NCI-H2196 treated with DMSO at 0.1 percent for 48 hours (cell line): ENCODE measurements around the gene FOXN4.
"Not testable (repeated sequence)": the region's sequence is repeated elsewhere in the genome, so short reads cannot be mapped to it uniquely, and the experiment has no call there.

Experiments
- DNase-seq: peaks from one replicate; lab custom pipeline; 2025; ENCODE audit not compliant: unreplicated experiment; lab: John Stamatoyannopoulos, UW

Gene FOXN4

GRCh38 chr12:109308534-109309380, at the start of gene FOXN4:
TSS of gene FOXN4 (minus strand) at chr12:109309284. CDS start at chr12:109308321, 963 bp downstream.
- peak; percentile 11 for DNase-seq

- DNase-seq = no peak
Measured at GRCh38 chr12:109358154-109358869, 49.2 kb upstream of the FOXN4 start.

GRCh38 chr12:109357032-109357431, 47.9 kb upstream of the FOXN4 start:
- no peak for DNase-seq

- DNase-seq = no peak
Measured at GRCh38 chr12:109356577-109356976, 47.5 kb upstream of the FOXN4 start.

GRCh38 chr12:109352184-109352583, 43.1 kb upstream of the FOXN4 start:
- no peak for DNase-seq

GRCh38 chr12:109347589-109347988, 38.5 kb upstream of the FOXN4 start, which contains the start of gene MYO1H:
TSS of gene MYO1H (plus strand) at chr12:109347900. CDS start at chr12:109347961, 61 bp downstream.
- no peak for DNase-seq

GRCh38 chr12:109346920-109347319, 37.8 kb upstream of the FOXN4 start:
- no peak for DNase-seq

GRCh38 chr12:109345428-109345827, 36.3 kb upstream of the FOXN4 start:
- no peak for DNase-seq

- no peak for DNase-seq
Measured at GRCh38 chr12:109343677-109344076, 34.6 kb upstream of the FOXN4 start.

- no peak for DNase-seq
Measured at GRCh38 chr12:109336593-109336992, 27.5 kb upstream of the FOXN4 start.

GRCh38 chr12:109334887-109335286, 25.8 kb upstream of the FOXN4 start:
- DNase-seq = no peak

GRCh38 chr12:109331301-109331952, 22.3 kb upstream of the FOXN4 start:
- DNase-seq = no peak

GRCh38 chr12:109330282-109331230, 21.5 kb upstream of the FOXN4 start:
- DNase-seq = no peak

GRCh38 chr12:109329686-109330085, 20.6 kb upstream of the FOXN4 start:
- no peak for DNase-seq

- DNase-seq = no peak
Measured at GRCh38 chr12:109329003-109329402, 19.9 kb upstream of the FOXN4 start.

GRCh38 chr12:109321294-109321693, 12.2 kb upstream of the FOXN4 start:
- not testable (repeated sequence) for DNase-seq

GRCh38 chr12:109310247-109311125, 1.4 kb upstream of the FOXN4 start:
- peak; percentile 55 for DNase-seq

- no peak for DNase-seq
Measured at GRCh38 chr12:109309381-109310246, 530 bp upstream of the FOXN4 start.

- DNase-seq = no peak
Measured at GRCh38 chr12:109307051-109307450, 2.0 kb downstream of the FOXN4 start.
